Measurements from ENCODE around the gene KRT13. TPM values are rescaled to one million over a fixed set of nuclear protein-coding genes. Genes with fewer than 3 reads are reported as not detected.

KRT13 gene
- total and polyA plus RNA-seq, 8 donors = 0.17 to 29.1 (median 0.48) TPM; not detected in 2

GRCh38 chr17:41533613-41534012, 28.2 kb upstream of the KRT13 start:
- Histone ChIP-seq H3K9me3 (no peaks in the 10 kb centered on the region), H3K27me3 (peaks cover 0 to 60% of the 10 kb centered on the region in 2 donors), H3K36me3 (no peaks in the 10 kb centered on the region), H3K4me1 (no peaks in the 10 kb centered on the region), H3K27ac (no peak overlapping the region), H3K4me3 (no peak overlapping the region)
- ATAC-seq = no peak
- intact Hi-C loops (cut with DNase I) = no loop called here
- TF ChIP-seq CTCF (IDR thresholded peaks at IDR 0.05) = no peak
- DNase-seq = no peak

DNA sequence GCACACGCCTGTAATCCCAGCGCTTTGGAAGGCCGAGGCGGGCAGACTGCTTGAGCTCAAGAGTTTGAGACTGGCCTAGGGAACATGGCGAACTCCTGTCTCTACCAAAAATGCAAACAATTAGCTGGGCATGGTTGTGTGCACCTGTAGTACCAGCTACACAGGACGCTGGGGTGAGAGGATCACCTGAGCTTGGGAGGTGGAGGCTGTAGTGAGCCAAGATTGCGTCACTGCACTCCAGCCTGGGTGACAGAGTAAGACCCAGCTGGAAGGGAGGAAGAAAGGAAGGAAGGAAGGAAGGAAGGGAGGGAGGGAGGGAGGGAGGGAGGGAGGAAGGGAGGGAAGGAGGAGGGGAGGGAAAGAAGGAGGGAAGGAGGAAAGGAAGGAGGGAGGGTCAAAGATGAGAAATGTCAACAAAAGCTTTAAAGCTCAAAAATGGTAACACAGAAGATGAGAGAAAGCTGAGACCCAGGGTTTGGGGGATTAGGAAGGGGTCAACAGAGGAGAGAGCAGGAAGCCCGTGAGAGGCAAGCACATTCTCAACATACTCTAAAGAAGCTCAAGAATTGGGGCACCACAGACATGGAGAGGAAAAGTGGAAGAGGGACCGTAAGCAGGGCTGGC, 27.6 kb upstream of the KRT13 start:
- H3K27ac ChIP-seq = peak overlapping the region in 1 of 2 donors; percentile 44
- no peaks in the 10 kb centered on the region for H3K36me3 ChIP-seq
- intact Hi-C loops (cut with DNase I) = no loop called here
- TF ChIP-seq CTCF (IDR thresholded peaks at IDR 0.05) = no peak
- DNase-seq (peak in 1 of 4 donors; percentile 70), ATAC-seq (peak; percentile 11)
- no peaks in the 10 kb centered on the region for H3K9me3 ChIP-seq
- H3K4me1 ChIP-seq = peaks cover 0 to 5% of the 10 kb centered on the region in 2 donors
- H3K27me3 ChIP-seq = peaks cover 5 to 65% of the 10 kb centered on the region in 2 donors
- H3K4me3 ChIP-seq = no peak overlapping the region

GRCh38 chr17:41531993-41532392, 26.6 kb upstream of the KRT13 start:
- intact Hi-C loops (cut with DNase I) = no loop called here

GRCh38 chr17:41530062-41531048, 24.9 kb upstream of the KRT13 start:
- peak; percentile 30 for ATAC-seq
- intact Hi-C loops (cut with DNase I) = no loop called here
- no peak for TF ChIP-seq CTCF (IDR thresholded peaks at IDR 0.05)
- Histone ChIP-seq H3K36me3 (no peaks in the 10 kb centered on the region), H3K27ac (peak overlapping the region in 1 of 2 donors; percentile 24), H3K4me3 (no peak overlapping the region), H3K4me1 (peaks cover 0 to 6% of the 10 kb centered on the region in 2 donors), H3K9me3 (no peaks in the 10 kb centered on the region), H3K27me3 (peaks cover 19 to 77% of the 10 kb centered on the region in 2 donors)
- DNase-seq = no peak

More at GRCh38 chr17:41531993-41532392, 26.6 kb upstream of the KRT13 start:
- DNase-seq (no peak), ATAC-seq (no peak)
- Histone ChIP-seq H3K4me3 (no peak overlapping the region), H3K36me3 (no peaks in the 10 kb centered on the region), H3K27ac (no peak overlapping the region), H3K27me3 (peaks cover 15 to 75% of the 10 kb centered on the region in 2 donors), H3K4me1 (peaks cover 0 to 6% of the 10 kb centered on the region in 2 donors), H3K9me3 (no peaks in the 10 kb centered on the region)
- no peak for TF ChIP-seq CTCF (IDR thresholded peaks at IDR 0.05)

DNA sequence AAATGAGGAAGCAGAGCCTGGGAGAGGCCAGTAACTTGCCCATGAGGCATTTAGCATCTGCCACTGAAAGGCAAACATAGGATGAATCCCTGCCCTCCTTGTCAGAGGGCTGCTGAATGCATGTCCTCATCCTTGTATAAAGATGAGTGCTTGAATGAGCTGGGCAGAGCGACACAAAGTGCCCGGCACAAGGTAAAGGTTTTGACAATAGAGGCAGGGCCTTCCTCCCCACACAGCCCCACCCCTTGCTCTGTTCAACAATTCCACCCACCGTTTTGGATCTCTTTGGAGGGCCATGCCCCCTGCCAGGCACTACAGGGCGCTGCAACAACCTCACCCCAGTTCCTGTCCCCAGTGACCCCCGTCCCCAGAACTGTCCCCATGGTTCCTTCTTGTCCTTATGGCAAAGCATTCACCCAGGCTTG, 24.1 kb upstream of the KRT13 start:
- DNase-seq = no peak

More for the DNA sequence above, 24.1 kb upstream of the KRT13 start:
- peaks cover 0 to 6% of the 10 kb centered on the region in 2 donors for H3K4me1 ChIP-seq
- no peak overlapping the region for H3K4me3 ChIP-seq
- no peaks in the 10 kb centered on the region for H3K9me3 ChIP-seq
- TF ChIP-seq CTCF (IDR thresholded peaks at IDR 0.05) = no peak
- H3K27ac ChIP-seq = peak overlapping the region in 1 of 2 donors; percentile 13
- intact Hi-C loops (cut with DNase I) = no loop called here
- no peak for ATAC-seq
- peaks cover 19 to 74% of the 10 kb centered on the region in 2 donors for H3K27me3 ChIP-seq
- H3K36me3 ChIP-seq = peaks cover 0 to 1% of the 10 kb centered on the region in 2 donors
